CD14-positive monocyte (primary cell): ENCODE measurements around the gene TRAFD1. TPM values are rescaled to one million over a fixed set of nuclear protein-coding genes. Genes with fewer than 3 reads are reported as not detected.

Experiments used
- DNase-seq, 3 donors: peaks; one replicate each; pipeline ENCODE4 v3.0.0-alpha.2; 2011 to 2022
- H2AFZ ChIP-seq: 2 replicates; pipeline ENCODE4 v1.6.0; 2012; ENCODE audit warnings: mild to moderate bottlenecking, low read depth, low read length, inconsistent platforms; ENCODE audit not compliant: insufficient read depth, poor library complexity, severe bottlenecking
- H3K27ac ChIP-seq, 2 donors: 1 replicate in 1 of 2; 2 replicates in 1 of 2; pipeline ENCODE4 v1.5.1; 2012 to 2013; ENCODE audit warnings: low read length in 2 of 2, control low read depth in 1 of 2, inconsistent platforms in 1 of 2, low read depth in 1 of 2, mild to moderate bottlenecking in 1 of 2
- H3K27me3 ChIP-seq, 2 donors: one replicate each; pipeline versions ENCODE4 v1.6.0 to v1.6.1; 2011 to 2013; ENCODE audit warnings: low read length in 2 of 2; ENCODE audit not compliant: control insufficient read depth in 2 of 2, insufficient read depth in 2 of 2
- H3K36me3 ChIP-seq, 2 donors: replicated peaks in 1 of 2; 1 replicate in 1 of 2; 2 replicates in 1 of 2; pipeline versions ENCODE4 v1.5.1 to v1.6.1; 2012 to 2013; ENCODE audit warnings: low read length in 2 of 2, control low read depth in 1 of 2, inconsistent platforms in 1 of 2, mild to moderate bottlenecking in 1 of 2; ENCODE audit not compliant: insufficient read depth in 2 of 2, control insufficient read depth in 1 of 2
- H3K4me1 ChIP-seq, 2 donors: 1 replicate in 1 of 2; 2 replicates in 1 of 2; pipeline versions ENCODE4 v1.5.1 to v1.6.1; 2012 to 2013; ENCODE audit warnings: low read length in 2 of 2, control low read depth in 1 of 2, inconsistent platforms in 1 of 2, mild to moderate bottlenecking in 1 of 2, moderate library complexity in 1 of 2; ENCODE audit not compliant: insufficient read depth in 2 of 2, control insufficient read depth in 1 of 2
- H3K4me2 ChIP-seq: replicated peaks from 2 replicates; pipeline ENCODE3; 2012; ENCODE audit warnings: low read length, moderate library complexity, mild to moderate bottlenecking; ENCODE audit not compliant: poor library complexity, severe bottlenecking; ENCODE audit errors: extremely low read depth
- H3K4me3 ChIP-seq, 3 experiments: fragments of 200-600 bp in 1 of 3; sonication (generic) in 1 of 3; replicated peaks in 1 of 3; 1 replicate in 2 of 3; 2 replicates in 1 of 3; pipeline ENCODE4 v1.5.1; 2011 to 2013; ENCODE audit warnings: low read length in 3 of 3, mild to moderate bottlenecking in 3 of 3, control low read depth in 2 of 3, low read depth in 2 of 3, inconsistent platforms in 1 of 3, moderate library complexity in 1 of 3
- H3K79me2 ChIP-seq: 2 replicates; pipeline ENCODE4 v1.6.0; 2012; ENCODE audit warnings: mild to moderate bottlenecking, control low read depth, inconsistent platforms, low read length, moderate library complexity; ENCODE audit not compliant: insufficient read depth
- H3K9ac ChIP-seq: 2 replicates; pipeline ENCODE4 v1.6.0; 2017; ENCODE audit warnings: low read length, mild to moderate bottlenecking; ENCODE audit not compliant: insufficient read depth, poor library complexity, severe bottlenecking
- H3K9me3 ChIP-seq, 2 donors: replicated peaks in 1 of 2; 1 replicate in 1 of 2; 2 replicates in 1 of 2; pipeline versions ENCODE4 v1.5.1 to v1.6.1; 2012 to 2013; ENCODE audit warnings: low read length in 2 of 2, control low read depth in 1 of 2; ENCODE audit not compliant: control insufficient read depth in 1 of 2, insufficient read depth in 1 of 2
- H4K20me1 ChIP-seq: 2 replicates; pipeline ENCODE4 v1.6.0; 2012; ENCODE audit warnings: mild to moderate bottlenecking, low read length, control low read depth, moderate library complexity; ENCODE audit not compliant: insufficient read depth
- H3K27ac Mint-ChIP-seq, 7 donors: one replicate each; pipeline ENCODE4 v1.8.0; 2020; ENCODE audit warnings: mild to moderate bottlenecking in 7 of 7, mixed read lengths in 7 of 7, moderate library complexity in 6 of 7, inconsistent platforms in 2 of 7
- H3K27me3 Mint-ChIP-seq, 3 donors: one replicate each; pipeline ENCODE4 v1.8.0; 2021 to 2022; ENCODE audit warnings: low read depth in 3 of 3, mild to moderate bottlenecking in 3 of 3, mixed read lengths in 3 of 3, moderate library complexity in 3 of 3, inconsistent platforms in 1 of 3
- H3K36me3 Mint-ChIP-seq, 2 donors: one replicate each; pipeline ENCODE4 v1.8.0; 2020; ENCODE audit warnings: mixed read lengths in 2 of 2, inconsistent platforms in 1 of 2, mild to moderate bottlenecking in 1 of 2
- H3K4me1 Mint-ChIP-seq: one replicate; pipeline ENCODE4 v1.8.0; 2020; ENCODE audit warnings: mild to moderate bottlenecking, mixed read lengths
- H3K4me3 Mint-ChIP-seq, 2 donors: one replicate each; pipeline ENCODE4 v1.8.0; 2020; ENCODE audit warnings: mild to moderate bottlenecking in 2 of 2, mixed read lengths in 2 of 2, moderate library complexity in 1 of 2
- H3K9me3 Mint-ChIP-seq, 7 donors: one replicate each; pipeline ENCODE4 v1.8.0; 2020 to 2022; ENCODE audit warnings: mixed read lengths in 7 of 7, mild to moderate bottlenecking in 6 of 7, moderate library complexity in 6 of 7, inconsistent platforms in 2 of 7
- CTCF ChIP-seq: fragments of 200-600 bp; IDR thresholded peaks from one replicate; pipeline ENCODE4 v1.8.0; 2022; ENCODE audit warnings: antibody characterized with exemption, mild to moderate bottlenecking
- whole genome bisulfite sequencing: methylation state at CpG from one replicate; pipeline ENCODE4 v1.1.5; 2013; ENCODE audit warnings: missing lambda C conversion rate; ENCODE audit not compliant: insufficient coverage; 5-methylcytosine and 5-hydroxymethylcytosine counted together
- intact Hi-C, 2 donors: fragments of 100-400 bp; cut with micrococcal nuclease; formaldehyde crosslinking; loops; one replicate each; pipeline versions ENCODE4 v1.15.0 to v1.15.1; 2023
- polyA plus RNA-seq, 3 donors: library from polyadenylated mRNA; depleted of rRNA in 1 of 3; unstranded in 2 of 3; stranded (reverse) in 1 of 3; fragments of 300-500 nt in 2 of 3; fragments of >200 nt in 1 of 3; fragmentation: Illumina TruSeq in 2 of 3; gene quantifications; 1 replicate in 2 of 3; 2 replicates in 1 of 3; pipeline ENCODE4 v1.2.3, GENCODE V29; 2012 to 2021

The TRAFD1 gene
- polyA plus RNA-seq, 3 donors: 35.2 to 83.6 (median 82.3) TPM

- no peaks in the 10 kb centered on the region for H3K27me3 ChIP-seq
- no peaks in the 10 kb centered on the region for H3K4me1 ChIP-seq
- intact Hi-C loops: no loop called here
- Mint-ChIP-seq H3K4me1 (no peaks in the 10 kb centered on the region), H3K9me3 (peaks cover 3 to 14% (median 7%) of the 10 kb centered on the region in 7 donors), H3K27me3 (no peaks in the 10 kb centered on the region), H3K36me3 (peaks cover 50 to 74% of the 10 kb centered on the region in 2 donors), H3K27ac (peak overlapping the region in 2 of 7 donors; percentile 11 to 38), H3K4me3 (no peak overlapping the region)
- WGBS: 100% methylated on average over 8 of the region's 8 CpGs
- no peak overlapping the region for H3K9ac ChIP-seq
- no peak for TF ChIP-seq CTCF
- H4K20me1 ChIP-seq: peaks cover 5% of the 10 kb centered on the region
- no peak for DNase-seq
- H3K9me3 ChIP-seq: peaks cover 4 to 10% of the 10 kb centered on the region in 2 donors
- H3K27ac ChIP-seq: no peak overlapping the region
- H2AFZ ChIP-seq: no peak overlapping the region
- no peaks in the 10 kb centered on the region for H3K79me2 ChIP-seq
- H3K36me3 ChIP-seq: peaks cover 56 to 64% of the 10 kb centered on the region in 2 donors
- H3K4me2 ChIP-seq: no peak overlapping the region
- H3K4me3 ChIP-seq: no peak overlapping the region
These were observed 37.7 kb downstream of the TRAFD1 start for GRCh38 chr12:112163056-112163455.

DNA sequence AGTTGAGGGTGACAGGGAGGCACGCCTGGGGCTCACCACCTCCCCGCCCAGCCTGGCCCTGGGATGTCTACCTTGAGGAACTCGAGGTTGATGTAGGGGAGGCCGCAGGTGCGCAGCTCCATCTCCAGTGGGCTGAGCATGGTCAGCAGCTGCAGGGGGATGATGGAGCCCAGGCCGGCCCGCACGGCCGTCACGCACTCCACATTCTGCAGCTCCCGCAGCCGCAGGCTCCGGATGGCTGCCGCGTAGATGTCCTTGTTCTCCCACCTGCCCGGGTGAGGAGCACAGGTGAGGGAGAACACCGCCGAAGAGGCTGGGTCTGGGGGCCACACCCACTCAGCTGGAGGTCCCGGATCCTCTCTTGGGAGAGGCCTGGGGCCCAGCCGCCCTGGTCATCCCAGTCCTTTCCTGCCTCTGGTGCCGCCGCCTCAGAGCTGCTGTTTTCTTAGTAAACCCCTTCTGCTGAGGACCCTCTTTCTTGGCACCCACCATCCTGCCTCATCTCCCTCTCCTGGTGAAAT, 38.2 kb downstream of the TRAFD1 start:
- Histone ChIP-seq H3K4me3 (no peak overlapping the region), H2AFZ (no peak overlapping the region), H3K4me2 (no peak overlapping the region), H3K9ac (no peak overlapping the region), H3K36me3 (peaks cover 52 to 64% of the 10 kb centered on the region in 2 donors), H3K27ac (no peak overlapping the region), H3K79me2 (no peaks in the 10 kb centered on the region), H3K4me1 (no peaks in the 10 kb centered on the region), H3K27me3 (no peaks in the 10 kb centered on the region), H3K9me3 (peaks cover 0 to 7% of the 10 kb centered on the region in 2 donors), H4K20me1 (peaks cover 5% of the 10 kb centered on the region)
- peaks cover 45 to 70% of the 10 kb centered on the region in 2 donors for H3K36me3 Mint-ChIP-seq
- H3K9me3 Mint-ChIP-seq: peaks cover 0 to 9% (median 3%) of the 10 kb centered on the region in 7 donors
- 98% methylated on average over 22 of the region's 22 CpGs for WGBS
- intact Hi-C loops: no loop called here
- no peaks in the 10 kb centered on the region for H3K27me3 Mint-ChIP-seq
- no peak overlapping the region for H3K4me3 Mint-ChIP-seq
- DNase-seq: no peak
- no peaks in the 10 kb centered on the region for H3K4me1 Mint-ChIP-seq
- H3K27ac Mint-ChIP-seq: no peak overlapping the region
- TF ChIP-seq CTCF: no peak
